ENCODE results near the gene ITGB2.

- no peak for TF ChIP-seq POLR2A (IDR thresholded peaks at IDR 0.05)
- TF ChIP-seq CTCF (IDR thresholded peaks at IDR 0.05) = no peak
Measured at GRCh38 chr21:44907966-44908895, 12.5 kb downstream of the ITGB2 start.
